Loucy (cell line): ENCODE data around the gene RBM33.

Experiments used
- EZH2phosphoT487 ChIP-seq: fragments of 200-600 bp; IDR thresholded peaks from 2 replicates; pipeline ENCODE4 v1.6.1; 2018; ENCODE audit warnings: antibody characterized with exemption, mild to moderate bottlenecking, moderate library complexity, borderline replicate concordance
- TF ChIP-seq, protein P1 (sequence below): fragments of 200-600 bp; sonication (generic); conservative IDR thresholded peaks from 2 replicates; pipeline ENCODE4 v1.5.1; 2014; ENCODE audit warnings: mild to moderate bottlenecking, antibody characterized with exemption, low read length

DNA sequence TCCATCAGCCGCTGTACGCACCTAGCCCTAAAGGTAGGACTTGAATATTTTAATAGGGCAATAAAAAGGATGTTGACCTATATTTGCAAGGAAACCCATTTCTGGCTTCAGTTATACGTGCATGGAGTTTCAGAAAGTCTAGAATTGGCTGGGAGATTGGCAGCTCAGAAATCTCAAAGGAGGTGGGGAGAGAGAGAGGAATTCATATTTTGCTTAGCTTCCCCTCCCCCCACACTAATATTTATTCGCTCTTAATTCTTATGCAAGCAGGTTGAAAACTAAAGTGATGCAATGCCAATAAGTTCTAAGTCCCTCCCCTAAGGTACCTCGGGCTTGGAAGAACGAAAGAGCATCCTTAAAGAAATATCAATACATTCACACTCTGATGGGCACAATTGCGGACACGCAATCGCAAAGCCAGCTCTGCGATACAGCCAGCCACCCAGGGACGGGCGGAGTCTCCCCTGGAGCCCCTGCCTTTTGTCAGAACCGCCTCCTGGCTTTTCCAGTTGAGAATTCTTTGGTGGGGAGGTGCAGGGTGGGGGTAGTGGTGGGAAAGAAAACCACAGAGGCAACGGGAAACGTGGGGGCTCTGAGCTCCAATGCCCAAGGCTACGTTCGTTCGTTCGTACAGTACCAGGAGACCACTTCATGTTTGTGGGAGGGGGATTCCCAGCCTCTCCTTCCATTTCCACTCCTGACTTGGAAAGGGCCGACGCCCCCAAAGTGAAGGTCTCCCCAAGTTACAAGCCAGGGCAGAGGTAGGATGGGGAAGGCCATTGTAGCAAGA, 166.5 kb downstream of the RBM33 start:
- TF ChIP-seq, protein P1, sequence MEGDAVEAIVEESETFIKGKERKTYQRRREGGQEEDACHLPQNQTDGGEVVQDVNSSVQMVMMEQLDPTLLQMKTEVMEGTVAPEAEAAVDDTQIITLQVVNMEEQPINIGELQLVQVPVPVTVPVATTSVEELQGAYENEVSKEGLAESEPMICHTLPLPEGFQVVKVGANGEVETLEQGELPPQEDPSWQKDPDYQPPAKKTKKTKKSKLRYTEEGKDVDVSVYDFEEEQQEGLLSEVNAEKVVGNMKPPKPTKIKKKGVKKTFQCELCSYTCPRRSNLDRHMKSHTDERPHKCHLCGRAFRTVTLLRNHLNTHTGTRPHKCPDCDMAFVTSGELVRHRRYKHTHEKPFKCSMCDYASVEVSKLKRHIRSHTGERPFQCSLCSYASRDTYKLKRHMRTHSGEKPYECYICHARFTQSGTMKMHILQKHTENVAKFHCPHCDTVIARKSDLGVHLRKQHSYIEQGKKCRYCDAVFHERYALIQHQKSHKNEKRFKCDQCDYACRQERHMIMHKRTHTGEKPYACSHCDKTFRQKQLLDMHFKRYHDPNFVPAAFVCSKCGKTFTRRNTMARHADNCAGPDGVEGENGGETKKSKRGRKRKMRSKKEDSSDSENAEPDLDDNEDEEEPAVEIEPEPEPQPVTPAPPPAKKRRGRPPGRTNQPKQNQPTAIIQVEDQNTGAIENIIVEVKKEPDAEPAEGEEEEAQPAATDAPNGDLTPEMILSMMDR = no peak
- no peak for TF ChIP-seq EZH2phosphoT487
